ENCODE results near the gene NDUFV2.

DNA sequence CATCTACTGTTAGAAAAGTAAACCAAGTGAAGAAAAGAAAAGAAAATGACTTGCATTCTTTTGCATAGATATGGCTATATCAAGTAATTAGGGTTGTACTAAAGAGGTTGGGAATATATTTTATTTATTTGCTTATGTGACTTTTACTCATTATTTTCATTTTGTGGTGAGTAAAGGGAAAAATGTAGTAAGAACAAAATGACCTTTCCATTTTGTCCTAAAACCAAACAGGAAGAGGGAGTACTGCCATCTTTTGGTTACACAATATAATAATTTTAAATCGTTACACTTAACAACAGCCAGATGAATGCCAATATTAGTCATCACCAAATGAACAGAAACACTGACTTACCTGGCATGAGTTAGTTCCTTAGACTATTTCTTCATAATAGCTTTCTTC is 47.3 kb upstream of the NDUFV2 start:
- no peak for TF ChIP-seq POLR2A (IDR thresholded peaks at IDR 0.05)
- TF ChIP-seq, protein P1, sequence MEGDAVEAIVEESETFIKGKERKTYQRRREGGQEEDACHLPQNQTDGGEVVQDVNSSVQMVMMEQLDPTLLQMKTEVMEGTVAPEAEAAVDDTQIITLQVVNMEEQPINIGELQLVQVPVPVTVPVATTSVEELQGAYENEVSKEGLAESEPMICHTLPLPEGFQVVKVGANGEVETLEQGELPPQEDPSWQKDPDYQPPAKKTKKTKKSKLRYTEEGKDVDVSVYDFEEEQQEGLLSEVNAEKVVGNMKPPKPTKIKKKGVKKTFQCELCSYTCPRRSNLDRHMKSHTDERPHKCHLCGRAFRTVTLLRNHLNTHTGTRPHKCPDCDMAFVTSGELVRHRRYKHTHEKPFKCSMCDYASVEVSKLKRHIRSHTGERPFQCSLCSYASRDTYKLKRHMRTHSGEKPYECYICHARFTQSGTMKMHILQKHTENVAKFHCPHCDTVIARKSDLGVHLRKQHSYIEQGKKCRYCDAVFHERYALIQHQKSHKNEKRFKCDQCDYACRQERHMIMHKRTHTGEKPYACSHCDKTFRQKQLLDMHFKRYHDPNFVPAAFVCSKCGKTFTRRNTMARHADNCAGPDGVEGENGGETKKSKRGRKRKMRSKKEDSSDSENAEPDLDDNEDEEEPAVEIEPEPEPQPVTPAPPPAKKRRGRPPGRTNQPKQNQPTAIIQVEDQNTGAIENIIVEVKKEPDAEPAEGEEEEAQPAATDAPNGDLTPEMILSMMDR (IDR thresholded peaks at IDR 0.05): peak in 3 of 6 experiments; percentile 12 to 39 (median 27)

All from esophagus squamous epithelium (tissue), 4 donors.